ENCODE results near the gene CBLN3. TPM values are rescaled to one million over a fixed set of nuclear protein-coding genes. Genes with fewer than 3 reads are reported as not detected.

Gene CBLN3
- total and polyA plus RNA-seq, 4 donors: 1.7 to 4.9 (median 2.0) TPM

- ATAC-seq (ENCODE audit: insufficient read depth, low FRiP score) (no peak), DNase-seq (no peak)
- TF ChIP-seq, protein P1, sequence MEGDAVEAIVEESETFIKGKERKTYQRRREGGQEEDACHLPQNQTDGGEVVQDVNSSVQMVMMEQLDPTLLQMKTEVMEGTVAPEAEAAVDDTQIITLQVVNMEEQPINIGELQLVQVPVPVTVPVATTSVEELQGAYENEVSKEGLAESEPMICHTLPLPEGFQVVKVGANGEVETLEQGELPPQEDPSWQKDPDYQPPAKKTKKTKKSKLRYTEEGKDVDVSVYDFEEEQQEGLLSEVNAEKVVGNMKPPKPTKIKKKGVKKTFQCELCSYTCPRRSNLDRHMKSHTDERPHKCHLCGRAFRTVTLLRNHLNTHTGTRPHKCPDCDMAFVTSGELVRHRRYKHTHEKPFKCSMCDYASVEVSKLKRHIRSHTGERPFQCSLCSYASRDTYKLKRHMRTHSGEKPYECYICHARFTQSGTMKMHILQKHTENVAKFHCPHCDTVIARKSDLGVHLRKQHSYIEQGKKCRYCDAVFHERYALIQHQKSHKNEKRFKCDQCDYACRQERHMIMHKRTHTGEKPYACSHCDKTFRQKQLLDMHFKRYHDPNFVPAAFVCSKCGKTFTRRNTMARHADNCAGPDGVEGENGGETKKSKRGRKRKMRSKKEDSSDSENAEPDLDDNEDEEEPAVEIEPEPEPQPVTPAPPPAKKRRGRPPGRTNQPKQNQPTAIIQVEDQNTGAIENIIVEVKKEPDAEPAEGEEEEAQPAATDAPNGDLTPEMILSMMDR (IDR thresholded peaks at IDR 0.05; ENCODE audit: control extremely low read depth, extremely low read depth): no peak
Observed at GRCh38 chr14:24465805-24466204, 36.3 kb upstream of the CBLN3 start.

DNA sequence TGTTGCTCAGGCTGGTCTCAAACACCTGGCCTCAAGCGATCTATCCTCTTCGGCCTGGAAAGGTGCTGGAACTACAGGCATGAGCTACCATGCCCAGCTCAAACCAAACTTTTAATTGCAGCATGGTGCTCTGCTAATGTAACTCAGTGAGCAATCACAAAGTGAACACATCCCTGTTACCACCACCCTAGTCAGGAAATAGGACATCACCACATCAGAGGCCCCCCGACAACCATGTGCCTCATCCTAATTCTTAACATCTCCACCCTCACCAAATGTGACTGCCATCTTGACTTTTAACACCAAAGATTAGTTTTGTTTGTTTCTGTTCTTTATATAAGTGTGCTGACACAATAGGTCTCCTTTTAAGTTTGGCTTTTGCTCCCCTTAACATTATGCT lies 35.9 kb upstream of the CBLN3 start:
- no peaks in the 10 kb centered on the region for H3K27me3 ChIP-seq (ENCODE audit: control insufficient read depth in 3 of 3, insufficient read depth in 3 of 3, low read length in 2 of 3)
- WGBS, 2 donors: 96 to 100% methylated on average over 3 of the region's 3 CpGs
- H3K9ac ChIP-seq (ENCODE audit: insufficient read depth in 1 of 2, low read length in 2 of 2): no peak overlapping the region
- no peak overlapping the region for H3K4me3 ChIP-seq
- H3K9me3 ChIP-seq (ENCODE audit: control insufficient read depth in 4 of 4, insufficient read depth in 3 of 4, low read length in 3 of 4): no peaks in the 10 kb centered on the region
- H3K4me1 ChIP-seq (ENCODE audit: control insufficient read depth in 5 of 5, insufficient read depth in 5 of 5, low read length in 5 of 5): peaks cover 0 to 1% (median 0%) of the 10 kb centered on the region in 5 donors
- no peak overlapping the region for H3K27ac ChIP-seq (ENCODE audit: low read depth in 1 of 2, low read length in 1 of 2)
- TF ChIP-seq, protein P1 (IDR thresholded peaks at IDR 0.05; ENCODE audit: control extremely low read depth, extremely low read depth): no peak
- no peaks in the 10 kb centered on the region for H3K36me3 ChIP-seq (ENCODE audit: control insufficient read depth in 4 of 4, insufficient read depth in 4 of 4, low read length in 4 of 4)
- no peak for DNase-seq
- ATAC-seq (ENCODE audit: insufficient read depth, low FRiP score): no peak

More at GRCh38 chr14:24465805-24466204, 36.3 kb upstream of the CBLN3 start:
- no peaks in the 10 kb centered on the region for H3K27me3 ChIP-seq (ENCODE audit: control insufficient read depth in 3 of 3, insufficient read depth in 3 of 3, low read length in 2 of 3)
- peaks cover 0 to 1% (median 0%) of the 10 kb centered on the region in 5 donors for H3K4me1 ChIP-seq (ENCODE audit: control insufficient read depth in 5 of 5, insufficient read depth in 5 of 5, low read length in 5 of 5)
- H3K36me3 ChIP-seq (ENCODE audit: control insufficient read depth in 4 of 4, insufficient read depth in 4 of 4, low read length in 4 of 4): no peaks in the 10 kb centered on the region
- H3K9me3 ChIP-seq (ENCODE audit: control insufficient read depth in 4 of 4, insufficient read depth in 3 of 4, low read length in 3 of 4): no peaks in the 10 kb centered on the region
- no peak overlapping the region for H3K27ac ChIP-seq (ENCODE audit: low read depth in 1 of 2, low read length in 1 of 2)
- no peak overlapping the region for H3K9ac ChIP-seq (ENCODE audit: insufficient read depth in 1 of 2, low read length in 2 of 2)
- H3K4me3 ChIP-seq: no peak overlapping the region
- 92 to 96% methylated on average over 3 of the region's 3 CpGs for WGBS, 2 donors

DNA sequence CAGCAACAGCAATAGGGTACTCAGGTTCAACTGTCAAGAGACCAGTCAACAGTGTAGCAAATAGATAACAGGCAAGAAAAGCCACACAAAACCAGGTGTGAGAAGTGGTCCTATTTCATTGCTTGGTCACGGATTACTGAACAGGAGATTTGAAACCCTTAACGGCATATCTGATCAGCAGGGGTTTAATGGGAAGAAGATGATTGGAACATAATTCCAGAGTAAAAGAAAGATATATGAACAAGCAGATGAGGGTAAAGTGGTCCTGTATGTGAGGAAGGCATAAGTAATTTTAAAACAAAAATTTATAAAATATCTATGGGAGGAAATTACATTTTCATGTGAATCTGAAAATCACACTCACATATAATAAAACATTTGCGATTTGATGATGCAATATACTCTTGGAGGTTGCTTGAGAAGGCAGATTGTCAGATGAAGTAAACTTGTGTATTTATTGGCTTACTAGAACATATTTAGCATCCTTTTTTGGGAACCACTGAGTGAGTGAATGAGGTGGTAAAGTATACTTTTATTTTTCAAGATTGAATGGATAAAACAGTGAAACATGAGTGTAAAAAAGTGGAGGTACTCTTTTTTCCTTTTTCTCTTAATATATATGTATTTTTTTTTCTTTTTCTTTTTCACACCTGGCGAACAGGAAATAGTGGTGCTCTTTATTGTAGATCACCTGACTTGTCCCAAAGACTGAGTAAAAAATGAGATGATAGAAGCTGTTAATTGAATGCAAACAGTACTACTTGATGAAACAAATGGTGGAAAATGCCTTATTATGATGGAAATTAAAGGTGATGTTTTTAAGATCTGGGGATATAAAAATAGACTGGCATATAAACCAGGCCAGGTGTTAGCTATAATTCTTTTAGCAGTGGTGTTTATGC lies 34.7 kb upstream of the CBLN3 start:
- H3K9me3 ChIP-seq (ENCODE audit: control insufficient read depth in 4 of 4, insufficient read depth in 3 of 4, low read length in 3 of 4): no peaks in the 10 kb centered on the region
- no peaks in the 10 kb centered on the region for H3K27me3 ChIP-seq (ENCODE audit: control insufficient read depth in 3 of 3, insufficient read depth in 3 of 3, low read length in 2 of 3)
- no peaks in the 10 kb centered on the region for H3K36me3 ChIP-seq (ENCODE audit: control insufficient read depth in 4 of 4, insufficient read depth in 4 of 4, low read length in 4 of 4)
- no peak overlapping the region for H3K9ac ChIP-seq (ENCODE audit: insufficient read depth in 1 of 2, low read length in 2 of 2)
- ATAC-seq (ENCODE audit: insufficient read depth, low FRiP score) (no peak), DNase-seq (no peak)
- TF ChIP-seq, protein P1 (IDR thresholded peaks at IDR 0.05; ENCODE audit: control extremely low read depth, extremely low read depth): no peak
- peaks cover 0 to 1% (median 0%) of the 10 kb centered on the region in 5 donors for H3K4me1 ChIP-seq (ENCODE audit: control insufficient read depth in 5 of 5, insufficient read depth in 5 of 5, low read length in 5 of 5)
- H3K4me3 ChIP-seq: no peak overlapping the region
- WGBS, 2 donors: 69 to 95% methylated on average over 4 of the region's 4 CpGs
- H3K27ac ChIP-seq (ENCODE audit: low read depth in 1 of 2, low read length in 1 of 2): no peak overlapping the region
